Activated T-cell treated with anti-CD3 and anti-CD28 coated beads for 48 hours (primary cell): ENCODE measurements around the gene FIS1.
"Not testable (repeated sequence)": the region's sequence is repeated elsewhere in the genome, so short reads cannot be mapped to it uniquely, and the experiment has no call there.

Experiments used
- DNase-seq: peaks from one replicate; pipeline ENCODE4 v3.0.0-alpha.2; 2020; ENCODE audit warnings: low read depth

FIS1 gene

GRCh38 chr7:101244375-101245146, at the start of gene FIS1:
TSS of gene FIS1 (minus strand) at chr7:101245081. CDS start at chr7:101245004, 77 bp downstream.
- DNase-seq: peak; percentile 92

GRCh38 chr7:101294039-101294831, 49.4 kb upstream of the FIS1 start:
- DNase-seq: no peak

DNA sequence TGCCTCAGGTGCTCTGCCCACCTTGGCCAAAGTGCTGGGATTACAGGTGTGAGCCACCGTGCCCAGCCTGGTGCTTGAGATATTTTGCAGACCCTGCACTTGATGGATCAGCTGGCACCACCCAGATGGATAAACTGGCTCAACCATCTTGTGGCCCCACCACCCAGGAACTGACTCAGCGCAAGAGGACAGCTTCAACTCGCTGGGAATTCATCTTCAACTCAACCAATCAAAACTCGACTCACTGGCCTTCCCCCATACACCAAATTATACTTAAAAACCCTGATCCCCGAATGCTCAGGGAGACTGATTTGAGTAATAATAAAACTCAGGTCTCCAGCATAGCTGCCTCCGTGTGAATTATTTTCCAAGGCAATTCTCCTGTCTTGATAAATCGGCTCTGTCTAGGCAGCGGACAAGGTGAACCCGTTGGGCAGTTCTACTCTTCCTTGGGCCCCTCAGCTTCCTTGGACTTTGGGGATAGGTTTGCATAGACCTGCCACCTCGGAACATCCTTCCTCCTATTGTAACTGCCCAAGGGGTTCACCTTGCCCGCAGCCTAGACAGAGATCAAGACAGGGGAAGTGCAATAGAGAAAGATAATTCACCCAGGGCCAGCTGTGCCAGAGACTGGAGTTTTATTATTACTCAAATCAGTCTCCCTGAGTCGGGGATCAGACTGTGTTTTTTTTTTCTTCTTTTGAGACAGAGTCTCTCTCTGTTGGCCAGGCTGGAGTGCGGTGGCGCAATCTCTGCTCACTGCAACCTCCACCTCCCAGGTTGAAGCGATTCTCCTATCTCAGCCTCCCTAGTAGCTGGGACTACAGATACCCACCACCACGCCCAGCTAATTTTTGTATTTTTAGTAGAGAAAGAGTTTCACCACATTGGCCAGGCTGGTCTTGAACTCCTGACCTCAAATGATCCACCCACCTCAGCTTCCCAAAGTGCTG, 48.5 kb upstream of the FIS1 start:
- not testable (repeated sequence) for DNase-seq

DNA sequence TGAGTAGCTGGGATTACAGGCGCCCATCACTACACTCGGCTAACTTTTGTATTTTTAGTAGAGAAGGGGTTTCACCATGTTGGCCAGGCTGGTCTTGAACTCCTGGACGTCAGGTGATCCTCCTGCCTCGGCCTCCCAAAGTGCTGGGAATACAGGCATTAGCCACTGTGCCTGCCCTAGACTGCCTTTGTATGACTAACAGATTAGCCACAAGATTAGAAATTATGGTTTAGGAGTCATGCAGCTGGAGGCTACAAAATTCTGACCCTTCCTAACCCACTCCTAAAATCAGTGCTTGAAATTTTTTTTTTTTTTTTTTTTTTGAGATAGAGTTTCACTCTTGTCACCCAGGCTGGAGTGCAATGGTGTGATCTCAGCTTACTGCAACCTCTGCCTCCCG, 47.7 kb upstream of the FIS1 start:
- DNase-seq: not testable (repeated sequence)

GRCh38 chr7:101290186-101291037, 45.5 kb upstream of the FIS1 start:
- DNase-seq: peak; percentile 45

DNA sequence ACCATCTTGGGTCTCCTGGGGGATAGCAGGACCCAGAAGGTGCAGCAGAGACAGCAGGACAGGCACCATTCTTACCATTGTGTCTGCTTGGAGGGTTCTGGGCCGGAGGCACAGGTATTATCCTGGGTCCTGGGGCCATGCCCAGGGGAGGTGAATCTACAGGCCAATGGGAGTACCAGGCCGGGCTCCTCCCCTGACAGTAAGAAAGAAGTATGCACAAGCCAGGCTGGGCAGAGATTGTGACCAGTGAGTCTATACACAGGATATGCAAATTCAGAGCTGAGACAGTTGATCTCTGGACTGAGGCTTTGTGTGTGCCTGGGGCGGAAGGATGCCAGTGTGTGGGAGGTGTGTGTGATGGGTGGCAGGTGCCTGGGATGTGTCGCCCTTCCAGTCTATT, 44.8 kb upstream of the FIS1 start:
- DNase-seq: not testable (repeated sequence)

DNA sequence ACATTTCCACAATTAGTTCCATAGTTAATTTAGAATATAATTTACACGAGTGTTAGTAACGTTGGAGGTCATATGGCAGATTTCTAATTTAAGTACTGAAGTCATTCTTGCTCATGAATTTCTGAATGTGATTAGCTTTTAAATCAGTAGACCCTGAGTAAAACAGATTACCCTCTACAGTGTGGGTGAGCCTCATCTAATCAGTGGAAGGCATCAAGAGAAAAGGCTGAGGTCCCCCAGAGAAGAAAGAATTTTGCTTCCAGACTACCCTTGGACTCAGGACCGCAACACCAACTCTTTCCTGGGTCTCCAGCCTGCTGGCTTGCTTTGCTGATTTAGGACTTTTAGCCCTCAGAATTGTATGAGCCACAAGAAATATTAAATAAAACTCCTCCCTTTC, 43.6 kb upstream of the FIS1 start:
- no peak for DNase-seq

- no peak for DNase-seq
These were observed 42.2 kb upstream of the FIS1 start for GRCh38 chr7:101287032-101287431.

DNA sequence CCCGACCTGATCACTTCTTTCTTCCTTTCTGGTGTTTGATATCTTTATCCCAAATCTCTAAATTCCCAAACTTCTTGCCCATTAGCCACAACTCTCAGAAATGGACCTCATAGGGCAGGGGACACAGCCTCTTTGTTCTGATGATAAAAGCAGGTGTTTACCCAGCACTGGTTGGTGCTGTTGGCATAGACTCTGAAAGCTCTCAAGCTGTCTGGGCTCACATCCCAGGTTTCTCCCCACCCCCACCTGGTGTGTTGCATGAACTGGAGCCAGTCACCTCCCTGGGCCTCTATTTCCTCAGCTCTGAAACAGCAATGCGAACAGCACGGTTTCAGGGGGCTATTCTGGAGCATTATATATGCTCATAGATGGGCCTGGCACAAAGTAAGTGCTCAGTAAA, 41.0 kb upstream of the FIS1 start:
- not testable (repeated sequence) for DNase-seq

GRCh38 chr7:101285171-101285570, 40.3 kb upstream of the FIS1 start:
- no peak for DNase-seq

DNA sequence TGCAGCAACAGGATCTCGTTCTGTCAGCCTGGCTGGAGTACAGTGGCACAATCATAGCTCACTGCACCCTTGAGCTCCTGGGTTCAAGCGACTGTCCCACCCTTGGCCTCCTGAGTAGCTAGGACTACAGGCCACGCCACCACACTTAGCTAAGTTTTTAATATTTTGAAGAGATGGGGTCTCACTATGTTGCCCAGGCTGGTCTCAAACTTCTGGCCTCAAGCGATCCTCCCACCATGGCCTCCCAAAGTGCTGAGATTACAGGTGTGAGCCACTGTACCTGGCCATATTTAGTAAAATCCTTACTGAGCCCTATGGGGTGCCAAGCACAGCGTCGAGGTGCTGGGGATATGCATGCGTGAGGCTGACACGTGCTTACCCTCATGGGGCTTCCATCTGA, 36.0 kb upstream of the FIS1 start:
- DNase-seq: not testable (repeated sequence)

GRCh38 chr7:101278461-101279292, 33.8 kb upstream of the FIS1 start:
- no peak for DNase-seq

DNA sequence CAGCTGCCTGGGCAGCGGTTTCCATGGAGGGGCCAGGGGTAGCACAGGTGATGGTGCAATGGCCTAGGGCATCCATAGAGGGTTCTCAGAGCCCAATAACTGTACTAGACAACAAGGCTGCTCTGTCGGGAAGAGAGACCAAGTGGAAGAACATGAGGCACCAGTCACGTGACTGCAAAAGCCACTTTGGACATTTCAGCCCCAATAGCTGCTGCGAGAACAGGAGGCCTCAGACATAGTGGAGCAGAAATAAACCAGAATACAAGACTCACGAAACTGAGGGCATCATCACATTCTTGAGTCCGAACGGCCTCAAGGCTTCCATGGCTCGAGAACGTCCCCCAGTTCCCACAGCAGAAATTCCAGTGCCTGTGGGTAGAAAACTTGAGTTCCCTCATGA, 32.3 kb upstream of the FIS1 start:
- no peak for DNase-seq

DNA sequence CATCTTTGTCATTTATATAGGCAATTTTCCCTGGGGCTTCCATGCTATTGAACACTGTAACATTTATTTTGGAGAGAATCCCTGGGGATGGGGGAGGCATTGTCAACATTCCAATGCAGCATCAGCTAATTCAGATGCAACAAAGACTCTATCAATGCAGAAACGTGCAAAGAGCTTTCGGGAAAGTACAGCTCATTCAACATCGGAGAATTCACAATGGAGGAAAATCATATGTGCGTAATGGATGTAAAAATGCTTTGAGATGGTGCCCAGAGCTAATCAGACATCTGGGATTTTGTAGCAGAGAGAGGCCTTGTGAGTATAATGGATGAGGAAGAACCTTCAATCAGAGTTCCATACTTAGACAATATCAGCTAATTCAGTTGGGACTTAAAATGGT, 28.3 kb upstream of the FIS1 start:
- no peak for DNase-seq

- DNase-seq: no peak
These were observed 26.1 kb upstream of the FIS1 start for GRCh38 chr7:101271021-101271420.

DNA sequence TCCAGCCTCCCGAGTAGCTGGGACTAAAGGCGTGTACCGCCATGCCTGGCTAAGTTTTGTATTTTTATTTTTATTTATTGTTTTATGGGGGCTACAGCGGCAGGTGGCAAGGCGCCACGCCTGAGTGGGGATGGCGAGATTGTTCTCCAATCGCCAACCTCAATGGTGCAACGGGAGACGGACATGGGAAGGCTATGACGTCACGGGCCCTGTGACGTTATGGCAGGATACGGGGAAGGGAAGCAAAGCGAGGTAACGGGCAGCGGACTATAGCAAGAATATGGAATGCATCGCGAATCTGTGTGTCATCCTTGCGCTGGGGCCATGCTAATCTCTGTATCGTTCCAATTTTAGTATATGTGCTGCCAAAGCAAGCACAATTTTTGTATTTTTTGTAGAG, 24.8 kb upstream of the FIS1 start:
- no peak for DNase-seq

DNA sequence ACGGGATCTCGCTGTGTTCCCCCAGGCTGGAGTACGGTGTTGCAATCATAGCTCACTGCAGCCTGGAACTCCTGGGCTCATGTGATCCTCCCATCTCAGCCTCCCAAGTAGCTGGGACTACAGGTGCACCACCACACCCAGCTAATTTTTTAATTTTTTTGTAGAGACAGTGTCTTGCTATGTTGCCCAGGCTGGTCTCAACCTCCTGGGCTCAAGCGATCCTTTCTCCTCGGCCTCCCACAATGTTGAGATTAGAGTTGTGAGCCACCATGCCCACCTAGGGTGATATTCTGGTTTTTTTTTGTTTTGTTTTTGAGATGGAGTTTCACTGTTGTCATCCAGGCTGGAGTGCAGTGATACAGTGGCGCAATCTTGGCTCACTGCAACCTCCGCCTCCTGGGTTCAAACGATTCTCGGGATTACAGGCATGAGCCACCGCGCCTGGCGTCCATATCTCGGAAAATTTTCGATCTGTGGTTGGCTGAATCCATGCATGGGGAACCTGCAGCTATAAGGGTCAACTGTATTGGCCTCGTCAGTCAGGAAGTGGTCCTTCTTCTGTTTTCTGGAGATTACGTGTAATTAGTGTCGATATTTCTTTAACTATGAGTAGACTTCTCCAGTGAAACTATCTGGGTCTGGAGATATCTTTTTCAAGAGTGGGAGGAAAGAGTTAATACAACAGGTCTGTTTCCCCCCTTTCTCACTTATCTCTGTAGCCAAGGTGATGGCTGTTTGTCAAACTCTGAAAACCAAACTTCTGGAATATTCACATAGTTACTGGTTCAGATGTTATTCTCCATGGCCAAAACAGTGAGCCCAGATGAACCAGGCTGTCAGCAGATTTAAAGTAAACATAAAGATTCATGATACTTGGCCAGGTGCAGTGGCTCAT, 21.0 kb upstream of the FIS1 start:
- no peak for DNase-seq

DNA sequence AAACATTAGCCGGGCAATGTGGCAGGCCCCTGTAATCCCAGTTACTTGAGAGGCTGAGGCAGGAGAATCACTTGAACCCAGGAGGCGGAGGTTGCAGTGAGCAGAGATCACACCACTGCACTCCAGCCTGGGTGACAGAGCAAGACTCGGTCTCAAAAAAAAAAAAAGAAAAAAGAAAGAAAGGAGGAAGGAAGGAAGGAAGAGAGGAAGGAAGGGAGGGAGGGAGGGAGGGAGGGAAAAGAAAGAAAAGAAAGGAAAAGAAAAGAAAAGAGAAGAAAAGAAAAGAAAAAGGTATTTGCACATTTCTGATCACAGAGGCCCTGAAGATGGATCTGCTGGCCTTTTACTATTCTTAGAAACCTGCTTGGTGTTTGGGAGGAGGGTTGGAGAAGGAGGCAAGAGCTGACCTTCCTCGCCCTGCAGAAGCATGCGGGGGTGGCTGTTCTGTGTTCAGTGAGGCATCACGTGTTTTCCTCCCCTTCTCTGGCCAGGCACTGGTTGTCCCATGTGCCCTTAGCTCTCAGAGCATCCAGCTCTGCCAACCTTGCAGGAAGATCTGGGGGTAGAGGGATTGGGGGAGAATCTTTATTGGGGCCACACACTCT, 19.3 kb upstream of the FIS1 start:
- not testable (repeated sequence) for DNase-seq

DNA sequence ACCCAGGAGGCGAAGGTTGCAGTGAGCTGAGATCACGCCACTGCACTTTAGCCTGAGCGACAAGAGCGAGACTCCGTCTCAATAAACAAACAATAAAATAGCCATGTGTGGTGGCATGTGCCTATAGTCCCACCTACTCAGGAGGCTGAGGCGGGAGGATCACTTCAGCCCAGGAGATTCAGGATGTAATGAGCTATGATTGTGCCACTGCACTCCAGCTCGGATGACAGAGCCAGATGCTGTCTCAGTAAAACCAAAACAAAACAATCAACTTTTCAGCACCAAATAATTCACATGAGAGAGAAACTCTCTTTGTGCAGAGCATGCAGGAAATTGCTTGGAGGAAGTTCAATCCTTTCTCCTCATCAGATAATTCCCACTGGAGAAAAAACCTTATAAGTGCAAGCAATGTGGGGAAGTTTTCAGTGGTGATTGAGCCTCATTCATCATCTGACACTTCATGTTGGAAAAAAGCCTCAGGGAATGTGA, 13.4 kb upstream of the FIS1 start:
- DNase-seq: no peak
